Measurements from ENCODE around the gene FARS2.

DNA sequence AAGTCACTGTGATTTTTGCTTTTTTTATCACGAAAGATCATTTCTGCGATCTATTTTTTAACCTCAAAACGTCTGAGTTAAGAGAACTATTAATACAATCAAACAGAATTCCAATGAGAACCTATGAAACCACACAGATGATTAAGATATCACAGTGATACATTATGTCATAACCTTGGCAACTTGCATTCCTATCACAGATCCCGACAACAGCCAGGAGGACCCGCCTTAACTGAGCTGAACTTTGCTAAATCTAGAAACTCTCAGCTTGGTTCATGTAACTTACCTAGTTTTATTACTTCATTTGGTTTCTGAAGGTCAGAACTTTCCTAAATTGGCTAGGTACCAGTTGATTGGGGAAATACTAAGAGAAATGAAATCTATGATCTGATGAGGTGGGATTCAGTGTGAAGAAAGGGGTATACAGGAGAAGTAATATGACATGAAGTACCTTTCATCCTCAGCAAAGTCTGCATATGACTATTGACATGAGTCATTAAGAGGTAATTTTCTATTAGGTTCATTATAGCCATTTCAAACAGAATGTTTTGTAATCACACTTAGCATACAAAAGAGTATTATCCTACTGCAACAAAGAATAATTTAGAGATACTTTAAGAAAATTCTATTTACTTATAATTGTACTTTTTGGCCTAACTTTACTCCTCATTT lies 11.7 kb upstream of the FARS2 start:
- TF ChIP-seq, protein P1, sequence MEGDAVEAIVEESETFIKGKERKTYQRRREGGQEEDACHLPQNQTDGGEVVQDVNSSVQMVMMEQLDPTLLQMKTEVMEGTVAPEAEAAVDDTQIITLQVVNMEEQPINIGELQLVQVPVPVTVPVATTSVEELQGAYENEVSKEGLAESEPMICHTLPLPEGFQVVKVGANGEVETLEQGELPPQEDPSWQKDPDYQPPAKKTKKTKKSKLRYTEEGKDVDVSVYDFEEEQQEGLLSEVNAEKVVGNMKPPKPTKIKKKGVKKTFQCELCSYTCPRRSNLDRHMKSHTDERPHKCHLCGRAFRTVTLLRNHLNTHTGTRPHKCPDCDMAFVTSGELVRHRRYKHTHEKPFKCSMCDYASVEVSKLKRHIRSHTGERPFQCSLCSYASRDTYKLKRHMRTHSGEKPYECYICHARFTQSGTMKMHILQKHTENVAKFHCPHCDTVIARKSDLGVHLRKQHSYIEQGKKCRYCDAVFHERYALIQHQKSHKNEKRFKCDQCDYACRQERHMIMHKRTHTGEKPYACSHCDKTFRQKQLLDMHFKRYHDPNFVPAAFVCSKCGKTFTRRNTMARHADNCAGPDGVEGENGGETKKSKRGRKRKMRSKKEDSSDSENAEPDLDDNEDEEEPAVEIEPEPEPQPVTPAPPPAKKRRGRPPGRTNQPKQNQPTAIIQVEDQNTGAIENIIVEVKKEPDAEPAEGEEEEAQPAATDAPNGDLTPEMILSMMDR (IDR thresholded peaks at IDR 0.05; ENCODE audit: extremely low read depth in 1 of 2, insufficient read depth in 1 of 2, low read depth in 1 of 2, low read length in 2 of 2): no peak
- no peak for TF ChIP-seq POLR2A (IDR thresholded peaks at IDR 0.05; ENCODE audit: low read depth, low read length)
- TF ChIP-seq, protein P2, sequence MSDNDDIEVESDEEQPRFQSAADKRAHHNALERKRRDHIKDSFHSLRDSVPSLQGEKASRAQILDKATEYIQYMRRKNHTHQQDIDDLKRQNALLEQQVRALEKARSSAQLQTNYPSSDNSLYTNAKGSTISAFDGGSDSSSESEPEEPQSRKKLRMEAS (IDR thresholded peaks at IDR 0.05; ENCODE audit: insufficient read depth, insufficient read length): no peak
- no peak for TF ChIP-seq JUN (IDR thresholded peaks at IDR 0.05; ENCODE audit: borderline replicate concordance, insufficient read depth, insufficient read length, low read depth)
